ENCODE measurements around the gene WDR27.

The WDR27 gene

GRCh38 chr6:169691260-169691659 is 10.6 kb downstream of the WDR27 start:
- H3K9ac ChIP-seq (ENCODE audit: low read depth, low read length, poor library complexity, severe bottlenecking): no peak overlapping the region
- no peaks in the 10 kb centered on the region for H3K9me2 ChIP-seq (replicated peaks; ENCODE audit: low read depth, low read length)
- H2AFZ ChIP-seq (ENCODE audit: low read length): no peak overlapping the region
- TF ChIP-seq CTCF (conservative IDR thresholded peaks at IDR 0.05; ENCODE audit: low read length) (no peak), EZH2phosphoT487 (IDR thresholded peaks at IDR 0.05; ENCODE audit: borderline replicate concordance) (no peak)
- H3F3A ChIP-seq (ENCODE audit: low read depth): no peaks in the 10 kb centered on the region
- no peaks in the 10 kb centered on the region for H4K20me1 ChIP-seq (ENCODE audit: insufficient read depth, low read length, poor library complexity, severe bottlenecking)
- H3K9me3 ChIP-seq (ENCODE audit: insufficient read depth, low read depth, low read length): peaks cover 9% of the 10 kb centered on the region; the same call in 1 of the 2 replicates
- no peak overlapping the region for H3K4me3 ChIP-seq (ENCODE audit: low read length, poor library complexity, severe bottlenecking)
- H3K27me3 ChIP-seq (ENCODE audit: insufficient read depth, low read length, poor library complexity, severe bottlenecking): no peaks in the 10 kb centered on the region
- H3K4me2 ChIP-seq (ENCODE audit: low read depth, low read length, poor library complexity, severe bottlenecking): no peak overlapping the region
- H3K4me1 ChIP-seq (ENCODE audit: insufficient read depth, low read length, poor library complexity, severe bottlenecking): no peaks in the 10 kb centered on the region
- no peaks in the 10 kb centered on the region for H3K36me3 ChIP-seq (ENCODE audit: insufficient read depth, low read length)
- H3K79me2 ChIP-seq (ENCODE audit: insufficient read depth, low read length): no peaks in the 10 kb centered on the region

- Histone ChIP-seq H3K36me3 (ENCODE audit: insufficient read depth, low read length) (no peaks in the 10 kb centered on the region), H2AFZ (ENCODE audit: low read length) (no peak overlapping the region), H3F3A (ENCODE audit: low read depth) (no peaks in the 10 kb centered on the region), H3K27me3 (ENCODE audit: insufficient read depth, low read length, poor library complexity, severe bottlenecking) (no peaks in the 10 kb centered on the region), H3K4me3 (ENCODE audit: low read length, poor library complexity, severe bottlenecking) (no peak overlapping the region), H3K79me2 (ENCODE audit: insufficient read depth, low read length) (no peaks in the 10 kb centered on the region), H3K9ac (ENCODE audit: low read depth, low read length, poor library complexity, severe bottlenecking) (no peak overlapping the region), H3K4me1 (ENCODE audit: insufficient read depth, low read length, poor library complexity, severe bottlenecking) (no peaks in the 10 kb centered on the region), H3K9me2 (replicated peaks; ENCODE audit: low read depth, low read length) (no peaks in the 10 kb centered on the region), H3K9me3 (ENCODE audit: insufficient read depth, low read depth, low read length) (peaks cover 9% of the 10 kb centered on the region; the same call in 1 of the 2 replicates), H3K4me2 (ENCODE audit: low read depth, low read length, poor library complexity, severe bottlenecking) (no peak overlapping the region), H4K20me1 (ENCODE audit: insufficient read depth, low read length, poor library complexity, severe bottlenecking) (no peaks in the 10 kb centered on the region)
- TF ChIP-seq EZH2phosphoT487 (IDR thresholded peaks at IDR 0.05; ENCODE audit: borderline replicate concordance): no peak
- TF ChIP-seq CTCF (conservative IDR thresholded peaks at IDR 0.05; ENCODE audit: low read length): no peak
These were observed 12.5 kb downstream of the WDR27 start for GRCh38 chr6:169689287-169689686.

- Histone ChIP-seq H3K9ac (ENCODE audit: low read depth, low read length, poor library complexity, severe bottlenecking) (no peak overlapping the region), H4K20me1 (ENCODE audit: insufficient read depth, low read length, poor library complexity, severe bottlenecking) (no peaks in the 10 kb centered on the region), H3K4me1 (ENCODE audit: insufficient read depth, low read length, poor library complexity, severe bottlenecking) (no peaks in the 10 kb centered on the region), H3K4me3 (ENCODE audit: low read length, poor library complexity, severe bottlenecking) (no peak overlapping the region), H3K9me3 (ENCODE audit: insufficient read depth, low read depth, low read length) (peaks cover 9% of the 10 kb centered on the region; the same call in 1 of the 2 replicates), H3K9me2 (replicated peaks; ENCODE audit: low read depth, low read length) (no peaks in the 10 kb centered on the region), H3K27me3 (ENCODE audit: insufficient read depth, low read length, poor library complexity, severe bottlenecking) (no peaks in the 10 kb centered on the region), H3F3A (ENCODE audit: low read depth) (no peaks in the 10 kb centered on the region), H2AFZ (ENCODE audit: low read length) (no peak overlapping the region), H3K36me3 (ENCODE audit: insufficient read depth, low read length) (no peaks in the 10 kb centered on the region), H3K4me2 (ENCODE audit: low read depth, low read length, poor library complexity, severe bottlenecking) (no peak overlapping the region), H3K79me2 (ENCODE audit: insufficient read depth, low read length) (no peaks in the 10 kb centered on the region)
- TF ChIP-seq EZH2phosphoT487 (IDR thresholded peaks at IDR 0.05; ENCODE audit: borderline replicate concordance): no peak
- no peak for TF ChIP-seq CTCF (conservative IDR thresholded peaks at IDR 0.05; ENCODE audit: low read length)
These were observed 16.0 kb downstream of the WDR27 start for GRCh38 chr6:169685860-169686259.

Measured in Loucy (cell line).